GM19452 (cell line): Measurements from ENCODE around the gene HAGH.
"Not testable (repeated sequence)": the region's sequence is repeated elsewhere in the genome, so short reads cannot be mapped to it uniquely, and the experiment has no call there.

ENCODE experiments used
- ATAC-seq: cut with Tn5 transposase; IDR thresholded peaks from one replicate; pipeline ENCODE4 v1.9.1; 2021; ENCODE audit not compliant: unreplicated experiment

The HAGH gene

DNA sequence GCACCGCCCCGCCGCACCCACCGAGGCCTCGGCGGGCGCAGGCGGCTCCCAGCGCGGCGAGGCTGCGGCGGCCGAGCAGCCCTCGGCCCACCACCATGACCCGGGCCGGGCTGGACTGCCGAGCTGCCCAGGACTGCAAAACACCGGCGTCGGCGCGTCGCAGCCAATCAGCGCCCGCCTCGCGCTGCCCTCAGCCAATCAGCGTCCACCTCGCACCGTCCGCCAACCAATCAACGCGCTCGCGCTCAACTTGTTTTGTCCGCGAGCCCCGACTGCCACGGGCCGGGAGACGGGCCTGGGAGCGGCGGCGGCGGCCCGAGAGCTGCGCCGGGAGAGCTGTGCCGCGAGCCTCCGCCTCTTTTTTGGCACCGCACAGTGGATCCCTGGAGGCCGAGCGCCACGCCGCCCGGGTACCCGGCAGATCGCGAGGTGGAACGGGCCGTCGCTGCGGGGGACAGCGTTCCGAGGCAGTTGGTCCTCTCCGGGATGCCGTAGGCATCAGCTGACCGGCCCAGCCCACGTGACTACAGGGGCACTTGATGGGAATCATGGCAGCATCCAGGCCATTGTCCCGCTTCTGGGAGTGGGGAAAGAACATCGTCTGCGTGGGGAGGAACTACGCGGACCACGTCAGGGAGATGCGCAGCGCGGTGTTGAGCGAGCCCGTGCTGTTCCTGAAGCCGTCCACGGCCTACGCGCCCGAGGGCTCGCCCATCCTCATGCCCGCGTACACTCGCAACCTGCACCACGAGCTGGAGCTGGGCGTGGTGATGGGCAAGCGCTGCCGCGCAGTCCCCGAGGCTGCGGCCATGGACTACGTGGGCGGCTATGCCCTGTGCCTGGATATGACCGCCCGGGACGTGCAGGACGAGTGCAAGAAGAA lies at the start of gene HAGH, which contains the start of gene FAHD1:
Gene HAGH (minus strand): TSS at position 135 of the 883 bp plus-strand sequence. CDS start 38 bp downstream, at position 97.
Gene FAHD1 (plus strand): TSS at position 516 of the 883 bp plus-strand sequence. CDS start 33 bp downstream, at position 549.
- peak; percentile 84 for ATAC-seq

DNA sequence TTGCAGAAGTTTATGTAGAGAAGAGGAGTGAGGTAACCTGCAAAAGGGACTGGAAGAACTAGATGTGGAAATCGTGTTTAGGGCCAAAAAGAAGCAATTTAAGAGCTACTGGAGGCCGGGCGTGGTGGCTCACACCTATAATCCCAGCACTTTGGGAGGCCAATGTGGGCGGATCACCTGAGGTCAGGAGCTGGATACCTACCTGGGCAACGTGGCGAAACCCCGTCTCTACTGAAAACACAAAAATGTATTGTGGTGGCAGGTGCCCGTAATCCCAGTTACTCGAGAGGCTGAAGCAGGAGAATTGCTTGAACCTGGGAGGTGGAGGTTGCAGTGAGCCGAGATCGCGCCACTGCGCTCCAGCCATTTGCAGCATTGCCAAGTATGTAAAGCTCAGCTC lies 49.4 kb upstream of the HAGH start:
- ATAC-seq, result not testable (repeated sequence)

DNA sequence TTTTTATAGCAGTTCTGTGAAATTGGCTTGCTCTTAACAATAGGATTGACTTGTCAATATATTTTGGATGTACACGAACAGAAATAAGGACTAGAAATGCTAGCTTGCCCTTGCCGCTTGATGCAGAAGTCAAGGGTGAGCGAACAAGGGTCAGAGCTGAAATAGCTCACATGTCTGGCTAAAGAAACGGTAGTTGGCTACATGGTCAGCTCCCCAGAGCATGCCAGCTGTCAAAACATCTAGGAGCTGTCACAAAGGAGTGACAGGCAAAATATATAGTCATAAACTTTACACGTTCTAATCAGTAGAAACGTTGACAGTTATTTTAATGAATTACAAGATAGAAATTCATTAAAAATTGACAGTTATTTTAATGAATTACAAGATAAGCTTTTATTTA lies 48.2 kb upstream of the HAGH start:
- no peak for ATAC-seq

DNA sequence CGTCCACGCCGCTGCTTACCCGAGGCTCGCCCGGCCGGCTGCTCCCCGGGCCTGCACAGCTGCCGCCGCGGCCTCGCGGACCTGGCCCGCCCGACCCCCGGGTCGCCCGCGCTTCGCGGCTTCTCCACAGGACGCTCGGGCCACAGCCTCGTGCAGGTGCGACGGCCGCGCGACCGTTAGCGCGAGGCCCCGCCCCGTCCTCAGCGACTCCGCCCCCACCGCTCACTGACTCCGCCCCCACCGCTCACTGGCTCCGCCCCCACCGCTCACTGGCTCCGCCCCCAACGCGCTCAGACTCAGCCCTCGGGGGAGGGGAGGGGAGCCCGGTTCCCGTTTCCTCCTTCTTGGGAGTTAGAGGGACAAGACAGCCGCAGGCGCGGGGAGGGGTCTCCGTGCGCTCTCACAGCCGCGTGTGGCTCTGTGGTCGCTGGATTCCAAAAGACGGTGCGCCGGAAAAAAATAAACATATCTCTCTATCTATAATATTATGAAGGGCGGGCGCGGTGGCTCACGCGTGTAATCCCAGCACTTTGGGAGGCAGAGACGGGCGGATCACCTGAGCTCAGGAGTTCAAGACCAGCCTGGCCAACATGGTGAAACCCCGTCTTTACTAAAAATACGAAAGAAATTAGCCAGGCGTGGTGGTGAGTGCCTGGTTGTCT lies 45.5 kb upstream of the HAGH start, which contains the start of gene MEIOB:
Gene MEIOB (minus strand): TSS at position 191 of the 662 bp plus-strand sequence. CDS start 3,989 bp downstream, outside the sequence.
- ATAC-seq, result no peak

DNA sequence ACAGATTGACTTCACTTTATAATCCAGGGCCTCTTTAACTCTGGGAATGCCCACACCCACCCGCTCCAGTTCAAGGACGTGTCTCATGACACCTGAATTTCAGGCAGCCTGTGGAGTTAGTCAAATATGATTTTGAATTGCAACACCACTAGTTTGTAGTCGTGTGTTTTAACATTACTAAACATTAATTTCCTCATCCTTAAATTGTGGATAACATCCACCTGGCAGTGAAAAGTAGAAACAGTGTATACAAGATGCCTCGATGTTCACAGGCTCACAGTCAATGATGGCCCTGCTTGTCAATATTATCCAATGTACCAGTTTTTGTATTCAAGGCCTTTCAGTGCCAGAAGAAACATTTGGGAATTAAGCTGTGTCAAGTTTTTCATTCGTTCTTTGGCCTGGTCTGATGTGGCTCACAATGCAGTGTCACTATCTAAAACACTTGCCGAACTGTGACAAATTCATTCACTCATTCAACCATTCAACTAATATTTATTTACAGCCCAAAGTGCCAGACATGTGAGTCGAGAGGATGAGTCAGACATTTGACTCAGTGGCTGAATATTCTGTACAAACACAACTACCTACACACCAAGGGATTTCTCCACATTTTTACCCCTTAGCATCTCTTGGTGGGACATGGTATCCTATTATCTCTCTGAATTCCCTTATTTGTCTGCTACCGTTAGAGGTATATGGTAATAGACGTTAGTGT lies 43.9 kb upstream of the HAGH start:
- no peak for ATAC-seq

DNA sequence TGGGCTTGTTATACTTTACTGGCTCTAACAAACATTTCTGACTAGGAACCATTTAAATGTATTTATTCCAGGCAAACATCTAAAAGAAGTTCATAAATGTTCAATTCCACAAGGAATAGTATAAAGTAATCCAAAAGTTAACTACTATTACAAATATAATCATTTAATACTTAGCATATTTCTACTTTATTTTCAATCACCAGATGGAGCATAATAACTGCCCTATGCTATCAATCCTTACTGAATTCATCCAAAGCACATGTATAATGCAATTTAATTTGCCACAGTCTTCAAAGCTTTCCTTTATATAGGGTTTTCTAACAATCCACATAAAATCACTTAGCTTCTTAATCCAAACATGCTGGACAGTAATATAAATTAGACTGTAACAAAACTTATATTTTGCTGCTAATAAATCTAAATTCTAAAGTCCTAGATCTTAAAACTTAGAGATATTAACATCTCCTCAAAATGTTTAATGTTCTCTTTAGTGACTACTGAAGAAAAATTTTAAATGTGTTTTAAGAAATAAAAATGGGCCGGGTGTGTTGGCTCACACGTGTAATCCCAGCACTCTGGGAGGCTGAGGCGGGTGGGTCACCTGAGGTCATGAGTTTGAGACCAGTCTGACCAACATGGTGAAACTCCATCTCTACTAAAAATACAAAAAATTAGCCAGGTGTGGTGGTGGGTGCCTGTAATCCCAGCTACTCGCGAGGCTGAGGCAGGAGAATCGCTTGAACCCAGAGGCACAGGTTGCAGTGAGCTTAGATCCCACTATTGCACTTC lies 39.5 kb upstream of the HAGH start:
- ATAC-seq, result no peak

DNA sequence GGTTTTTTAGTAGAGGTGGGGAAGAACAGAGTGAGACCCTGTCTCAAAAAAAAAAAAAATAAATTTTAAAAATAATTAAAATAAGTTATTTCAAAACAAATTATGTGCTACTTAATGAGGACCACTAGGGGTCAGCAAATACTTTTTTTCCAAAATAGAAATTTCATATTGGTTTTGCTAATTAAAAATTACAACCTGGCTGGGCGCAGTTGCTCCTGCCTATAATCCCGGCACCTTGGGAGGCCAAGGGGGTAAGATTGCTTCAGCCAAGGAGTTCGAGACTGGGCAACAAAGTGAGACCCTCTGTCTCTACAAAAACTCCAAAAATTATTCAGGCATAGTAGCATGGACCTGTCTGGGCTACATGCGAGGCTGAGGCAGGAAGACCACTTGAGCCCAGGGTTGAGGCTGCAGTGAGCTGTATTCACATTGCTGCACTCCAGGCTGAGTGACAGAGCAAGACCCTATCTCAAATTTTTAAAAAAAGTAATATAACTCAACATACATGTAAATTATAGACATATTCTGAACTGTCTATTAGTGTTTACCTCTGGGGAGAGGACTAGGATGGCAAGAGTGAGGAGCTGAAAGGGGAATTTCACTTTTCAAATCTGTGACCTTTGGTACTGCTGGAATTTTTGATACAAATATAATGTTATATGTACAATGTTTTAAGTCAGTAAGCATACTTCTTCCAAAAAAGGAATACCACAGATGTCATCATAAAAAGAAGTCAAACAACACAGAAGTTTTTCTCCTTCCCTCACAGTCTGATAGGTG lies 37.2 kb upstream of the HAGH start:
- ATAC-seq, result no peak

DNA sequence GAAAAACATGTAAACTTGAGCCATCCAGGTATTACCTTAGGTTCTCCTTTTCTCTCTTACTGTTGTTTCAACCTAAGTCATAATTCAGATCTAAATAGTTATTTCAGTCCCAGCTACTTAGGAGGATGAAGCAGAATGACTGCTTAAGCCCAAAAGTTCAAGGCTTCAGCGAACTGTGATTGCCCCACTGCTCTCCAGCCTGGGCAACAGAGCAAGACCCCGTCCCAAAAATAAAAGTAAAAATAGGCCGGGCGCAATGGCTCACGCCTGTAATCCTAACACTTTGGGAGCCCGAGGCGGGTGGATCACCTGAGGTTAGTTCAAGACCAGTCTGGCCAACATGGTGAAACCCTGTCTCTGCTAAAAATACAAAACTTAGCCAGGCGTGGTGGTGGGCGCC lies 35.8 kb upstream of the HAGH start:
- ATAC-seq, result no peak

DNA sequence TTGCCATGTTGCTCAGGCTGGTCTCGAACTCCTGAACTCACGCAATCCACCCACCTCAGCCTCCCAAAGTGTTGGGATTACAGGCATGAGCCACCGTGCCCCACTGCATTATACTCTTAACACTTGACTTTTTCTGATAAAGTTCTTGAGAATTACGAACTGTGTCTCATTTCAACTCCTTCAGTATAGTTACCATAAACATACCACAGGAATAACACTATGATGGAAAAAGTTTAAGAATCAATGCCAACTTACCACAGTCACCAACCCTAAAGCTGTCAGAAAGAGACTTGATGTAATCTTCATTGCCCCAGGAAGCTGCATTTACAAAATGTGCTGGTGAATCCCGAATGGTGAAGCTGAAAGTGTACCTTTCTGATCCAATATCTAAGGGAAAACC lies 35.1 kb upstream of the HAGH start:
- ATAC-seq, result no peak

DNA sequence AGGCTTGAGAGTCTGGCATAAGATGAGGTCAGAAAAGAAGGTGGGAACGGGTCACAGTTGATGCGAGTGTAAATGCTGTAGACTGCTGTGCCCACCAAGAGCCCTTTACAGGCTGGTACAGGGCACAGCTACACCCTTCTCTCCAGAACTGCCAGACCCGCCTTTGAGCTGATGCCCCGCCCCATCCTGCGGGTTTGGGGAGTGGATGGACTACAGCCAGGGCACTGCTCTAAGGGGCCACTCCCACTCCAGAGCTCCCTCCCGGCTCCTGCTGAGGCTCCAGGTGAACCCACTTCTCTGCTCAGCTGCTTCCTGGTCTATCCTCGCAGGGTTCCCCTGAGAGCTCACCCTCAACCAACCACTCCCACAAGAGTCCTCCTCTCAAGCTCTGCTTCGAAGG lies 33.0 kb upstream of the HAGH start:
- no peak for ATAC-seq

DNA sequence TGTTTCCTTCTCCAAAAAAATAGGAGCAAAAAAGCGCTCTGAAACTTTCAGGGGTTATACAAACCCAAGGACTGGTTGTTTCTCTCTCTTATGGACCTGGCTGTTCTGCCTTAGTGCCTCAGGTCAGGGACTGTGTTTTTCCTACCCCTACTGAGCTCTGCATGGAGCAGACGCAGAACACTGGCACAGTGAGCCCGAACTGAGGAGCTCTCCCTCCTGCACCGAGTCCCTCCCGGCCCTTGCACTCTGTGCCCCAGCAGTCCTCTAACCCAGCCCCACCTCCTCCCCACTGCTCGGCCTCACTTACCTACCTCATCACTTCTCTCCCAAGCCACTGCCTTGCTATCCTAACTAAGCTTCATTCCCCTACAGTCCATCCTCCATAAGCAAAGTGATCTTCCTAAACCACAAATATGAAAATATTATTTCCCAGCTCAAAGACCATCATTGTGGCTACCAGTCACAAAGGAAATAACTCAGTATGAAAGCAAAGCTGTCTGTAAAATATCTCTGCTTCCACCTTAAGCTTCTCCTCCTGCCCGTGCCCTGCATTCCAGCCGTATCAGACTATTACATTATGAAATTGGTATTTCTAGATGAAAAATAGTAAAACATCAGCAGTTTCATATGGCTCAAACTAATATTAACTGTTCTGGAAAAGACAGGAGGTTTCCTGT lies 31.7 kb upstream of the HAGH start:
- ATAC-seq, result no peak

DNA sequence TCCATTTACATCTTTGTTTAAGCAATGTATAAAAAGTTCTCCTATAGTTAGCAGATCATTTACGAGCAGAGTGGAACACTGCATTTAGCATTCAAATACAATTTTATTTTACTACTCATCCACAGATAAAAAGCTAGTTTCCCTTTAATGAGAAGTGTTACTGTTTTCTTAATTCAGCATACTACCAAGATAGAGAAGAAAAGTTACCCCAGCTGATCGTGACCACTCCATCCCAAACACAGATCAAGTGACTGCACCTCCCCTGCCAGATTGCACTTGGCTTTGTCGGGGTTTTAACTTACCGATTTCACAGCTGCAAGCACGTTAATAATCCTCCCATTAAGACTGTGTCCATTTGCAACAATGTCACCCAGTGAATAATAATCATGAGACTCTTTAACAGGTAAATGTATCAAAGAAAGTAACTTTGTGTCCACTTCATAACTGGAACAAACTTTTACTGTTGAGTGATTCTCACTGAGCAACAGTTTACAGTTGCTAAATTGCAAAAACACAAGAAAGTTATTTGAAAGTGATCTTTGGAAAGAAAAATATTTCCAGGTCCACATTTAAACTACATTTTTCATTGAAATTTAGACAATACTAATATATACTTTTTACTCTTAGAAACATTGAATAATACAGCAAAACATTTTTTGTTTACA lies 30.9 kb upstream of the HAGH start:
- ATAC-seq, result no peak

DNA sequence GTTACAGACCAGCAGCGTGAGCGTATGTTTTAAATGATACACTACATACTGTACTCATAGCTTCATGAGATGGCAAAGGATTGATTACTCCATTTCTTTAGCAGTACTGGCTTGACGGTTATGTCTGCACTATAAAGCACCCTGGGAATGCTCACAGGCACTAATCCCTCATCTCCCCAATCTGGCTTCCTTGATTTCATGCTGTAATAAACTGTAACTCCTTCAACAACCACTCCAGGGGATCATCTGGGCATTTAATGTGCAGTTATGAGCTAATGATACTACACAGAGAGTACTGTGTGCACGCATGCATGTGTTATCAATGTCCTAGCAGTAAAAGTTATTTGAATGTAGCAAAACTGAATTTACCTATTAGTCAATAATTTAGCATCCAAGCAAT lies 25.2 kb upstream of the HAGH start:
- no peak for ATAC-seq

DNA sequence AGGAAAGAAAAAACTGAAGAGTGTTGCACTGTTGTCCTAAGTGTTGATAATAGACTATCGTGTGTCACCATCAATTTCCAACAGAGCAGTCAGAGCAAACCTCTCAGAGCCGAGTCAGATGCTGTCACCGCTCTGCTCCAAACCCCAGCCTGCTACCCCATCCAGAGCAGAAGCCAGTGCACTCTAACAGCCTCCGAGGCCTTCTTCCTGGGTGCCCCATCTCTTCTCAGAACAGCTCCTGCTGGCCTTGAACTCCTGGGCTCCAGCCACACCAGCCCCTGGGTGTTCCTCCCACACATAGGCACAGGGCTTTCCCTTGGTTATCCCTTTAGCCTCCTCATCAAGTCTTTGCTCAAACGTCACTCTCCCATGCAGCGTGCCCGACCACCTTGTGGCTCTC lies 24.4 kb upstream of the HAGH start:
- no peak for ATAC-seq

DNA sequence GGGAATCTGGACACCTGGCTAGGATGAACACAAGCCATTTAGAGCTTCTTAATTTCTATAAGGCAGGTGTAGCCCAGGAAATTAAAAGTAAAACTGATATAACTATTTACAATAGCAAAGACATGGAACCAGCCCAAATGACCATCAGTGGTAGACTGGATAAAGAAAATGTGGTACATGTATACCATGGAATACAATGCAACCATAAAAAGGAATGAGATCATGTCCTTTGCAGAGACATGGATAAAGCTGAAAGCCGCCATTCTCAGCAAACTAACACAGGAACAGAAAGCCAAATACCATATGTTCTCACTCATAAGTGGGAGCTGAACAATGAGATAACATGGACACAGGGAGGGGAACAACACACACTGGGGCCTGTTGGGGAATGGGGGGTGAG lies 19.8 kb upstream of the HAGH start:
- no peak for ATAC-seq

DNA sequence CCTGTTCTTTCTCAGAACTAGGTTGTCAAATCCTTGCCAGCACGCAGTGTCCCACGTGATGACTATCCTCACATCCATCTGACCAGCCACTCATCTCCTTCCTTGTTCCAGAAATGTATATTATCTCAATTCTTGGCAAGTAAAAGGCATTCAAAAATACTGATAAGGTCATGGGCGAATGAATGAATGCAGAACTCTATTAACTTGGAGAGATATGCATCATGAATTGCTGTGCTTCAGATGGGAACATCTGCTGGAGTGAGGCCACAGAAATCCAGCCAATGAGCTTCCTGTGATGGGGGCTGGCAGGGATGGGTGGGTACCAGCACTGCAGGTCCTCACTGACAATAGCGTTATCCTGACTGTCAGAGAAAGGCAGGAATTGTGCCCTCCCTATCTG lies 19.4 kb upstream of the HAGH start:
- no peak for ATAC-seq

DNA sequence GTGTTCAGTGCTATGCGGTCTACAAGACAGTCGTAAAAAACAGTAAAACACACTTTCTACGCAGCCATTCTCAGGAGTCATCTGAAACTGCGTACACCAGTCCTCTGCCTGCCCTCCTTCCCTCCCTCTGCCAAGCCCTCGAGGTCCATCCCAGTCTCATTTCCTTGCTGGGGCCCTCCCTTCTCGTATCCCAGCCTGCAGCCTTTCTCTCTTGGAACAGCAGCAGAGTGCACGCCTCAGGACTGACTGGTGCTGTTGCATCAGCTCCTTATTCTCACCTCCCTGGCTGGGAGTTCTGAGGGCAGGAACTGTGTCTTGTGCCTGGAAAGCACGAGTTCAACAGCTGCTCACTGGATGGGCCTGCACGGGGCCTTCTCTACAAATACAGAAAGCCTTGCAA lies 12.9 kb upstream of the HAGH start:
- ATAC-seq, result no peak

DNA sequence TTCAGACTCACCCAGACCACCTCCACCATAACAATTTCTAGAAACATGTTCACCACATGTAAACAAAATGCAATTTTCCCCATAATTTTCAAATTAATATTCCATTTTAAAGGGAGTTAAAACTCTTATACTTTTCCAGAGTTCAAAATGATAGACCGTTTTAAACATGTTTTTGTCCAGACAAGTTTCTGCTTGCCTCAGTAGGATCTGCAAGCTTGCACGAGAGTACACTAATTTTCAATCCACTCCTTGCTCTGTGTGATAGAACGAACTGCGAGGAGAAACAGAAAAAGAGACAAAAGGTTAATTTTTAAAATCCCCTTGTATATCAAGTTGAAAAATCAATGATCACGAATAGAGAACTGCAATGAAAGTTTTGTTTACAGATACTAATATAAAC lies 7.5 kb upstream of the HAGH start:
- no peak for ATAC-seq
